NB4 (cell line): ENCODE data around the gene ERBB4.

Experiments used
- CTCF ChIP-seq: IDR thresholded peaks from one replicate; pipeline ENCODE4 v1.5.1; 2012; ENCODE audit warnings: low read depth, low read length
- MYC ChIP-seq: IDR thresholded peaks from 2 replicates; pipeline ENCODE4 v1.6.1; 2011; ENCODE audit warnings: low read depth, low read length

GRCh38 chr2:211397764-211398163, 1140.8 kb downstream of the ERBB4 start:
- no peak for TF ChIP-seq CTCF
- TF ChIP-seq MYC = no peak
